GM19452 (cell line): ENCODE measurements around the gene ZKSCAN1.

Source experiments
- ATAC-seq: cut with Tn5 transposase; IDR thresholded peaks from one replicate; pipeline ENCODE4 v1.9.1; 2021; ENCODE audit not compliant: unreplicated experiment

ZKSCAN1 gene

DNA sequence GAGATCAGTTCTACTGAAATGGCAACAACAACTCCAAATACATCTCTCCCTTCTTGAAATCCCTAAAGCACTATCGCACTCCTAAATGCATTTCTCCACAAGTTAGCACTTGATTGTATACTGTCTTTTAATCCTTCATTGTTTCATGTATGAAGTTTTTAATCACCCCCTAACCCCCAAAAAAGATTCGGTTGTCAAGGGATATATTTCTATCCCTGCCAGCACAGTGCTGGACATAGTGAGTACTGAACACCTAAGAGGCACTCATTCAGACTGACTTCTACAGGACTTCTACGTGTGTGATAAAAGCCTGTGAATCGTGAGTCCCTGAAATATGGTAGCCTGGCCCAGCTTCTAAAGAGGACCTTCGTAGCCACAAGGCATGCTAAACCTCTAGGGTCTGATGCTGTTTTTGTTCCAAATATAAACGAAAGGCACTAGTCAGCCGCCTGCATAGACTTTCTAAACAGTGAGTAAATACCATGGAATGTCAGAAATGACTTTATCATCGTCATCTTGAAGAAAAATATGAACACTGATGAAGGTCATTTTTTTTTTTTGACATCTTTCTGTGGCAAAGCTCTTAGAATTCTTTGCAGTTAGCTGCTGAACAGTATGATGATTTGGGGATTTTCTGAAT is 19.6 kb downstream of the ZKSCAN1 start:
- no peak for ATAC-seq

DNA sequence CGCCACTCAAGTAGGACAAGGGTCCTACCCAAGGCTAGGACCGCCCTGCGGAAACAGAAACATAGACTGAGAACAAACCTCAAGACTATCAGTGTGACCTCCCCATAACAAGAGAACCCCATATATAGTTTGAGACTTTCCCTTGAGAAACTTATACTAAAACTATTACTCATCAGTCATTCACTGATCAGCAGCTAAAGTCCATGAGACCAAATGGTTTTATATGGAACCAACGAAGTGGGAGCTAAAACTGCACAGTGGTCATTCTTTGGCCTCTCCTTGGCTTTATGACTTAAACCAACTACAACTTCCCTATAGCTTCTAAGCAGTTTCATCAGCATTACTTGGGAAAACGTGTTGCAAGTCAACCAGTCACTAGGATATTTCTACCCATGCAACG is 20.5 kb downstream of the ZKSCAN1 start:
- ATAC-seq = no peak

DNA sequence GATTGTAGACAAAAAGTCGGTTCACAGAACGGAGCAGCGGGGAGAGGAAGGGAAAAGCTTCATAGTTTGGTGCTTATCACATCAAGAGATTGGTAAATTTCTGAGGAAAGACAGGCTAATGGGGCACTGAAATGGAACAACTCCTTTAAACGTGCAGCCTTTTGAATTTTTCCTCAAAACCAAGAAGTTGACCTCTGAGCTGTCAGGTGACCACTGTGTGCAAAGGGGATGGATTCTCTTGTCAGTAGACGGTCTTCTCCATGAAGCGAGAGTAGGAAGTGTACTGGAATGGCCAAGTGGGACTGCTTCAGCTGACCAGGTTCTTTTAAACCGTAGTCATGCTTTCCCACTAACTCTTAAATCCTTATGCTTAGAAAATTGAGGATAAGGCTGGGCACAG is 22.9 kb downstream of the ZKSCAN1 start:
- no peak for ATAC-seq

DNA sequence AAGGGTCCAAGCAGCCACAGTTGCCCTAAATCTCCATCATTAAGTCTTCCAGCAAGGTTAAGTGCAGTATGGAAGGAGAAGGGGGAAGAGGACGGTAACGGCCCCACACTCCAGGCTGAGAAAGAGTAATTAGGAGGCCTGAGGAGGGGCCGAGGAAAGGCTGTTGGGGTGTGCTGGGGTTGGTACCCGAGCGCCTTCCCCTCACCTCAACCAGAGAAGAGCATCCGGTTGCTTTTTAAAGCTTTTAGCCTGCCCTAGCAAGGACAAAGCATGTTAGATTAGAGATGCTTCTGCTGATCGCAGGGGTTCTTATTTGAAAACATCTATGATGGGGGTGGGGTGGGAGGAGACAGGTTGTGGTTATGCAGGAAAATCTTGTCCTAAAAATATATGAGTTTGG is 25.2 kb downstream of the ZKSCAN1 start:
- ATAC-seq = no peak

DNA sequence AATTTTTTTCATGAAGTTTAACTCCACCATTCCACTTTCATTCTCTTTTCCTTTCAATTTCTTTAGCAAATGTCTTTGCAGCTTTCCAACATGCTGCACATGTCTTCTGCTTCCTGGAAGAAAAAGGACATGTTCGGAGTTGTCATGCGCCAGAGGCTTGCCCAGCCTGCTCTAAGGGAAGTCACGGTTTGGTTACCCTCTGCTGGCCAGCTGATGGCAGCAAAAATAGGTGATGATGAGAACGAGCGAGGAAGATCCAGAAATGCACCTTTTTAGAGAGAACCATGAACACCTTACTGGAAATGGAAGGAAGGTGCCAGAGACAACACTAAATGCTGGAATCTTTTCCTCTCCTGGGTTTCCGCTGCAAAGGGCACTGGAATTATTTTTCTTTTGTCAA is 29.3 kb downstream of the ZKSCAN1 start:
- ATAC-seq = no peak

DNA sequence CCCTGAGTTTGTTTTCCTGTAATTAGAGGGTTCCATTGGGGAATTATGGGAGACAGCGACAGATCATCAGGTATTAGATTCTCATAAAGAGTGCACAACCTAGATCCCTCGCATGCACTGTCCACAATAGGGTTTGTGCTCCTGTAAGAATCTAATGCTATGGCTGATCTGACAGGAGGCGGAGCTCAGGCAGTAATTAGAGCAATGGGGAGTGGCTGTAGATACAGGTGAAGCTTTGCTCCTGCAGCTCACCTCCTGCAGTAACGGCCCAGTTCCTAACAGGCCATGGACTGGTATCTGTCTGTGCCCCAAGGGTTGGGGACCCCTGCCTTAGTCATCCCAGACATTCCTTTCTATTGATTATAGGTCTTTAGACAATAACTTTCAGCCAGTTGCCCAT is 33.3 kb downstream of the ZKSCAN1 start:
- ATAC-seq = no peak

DNA sequence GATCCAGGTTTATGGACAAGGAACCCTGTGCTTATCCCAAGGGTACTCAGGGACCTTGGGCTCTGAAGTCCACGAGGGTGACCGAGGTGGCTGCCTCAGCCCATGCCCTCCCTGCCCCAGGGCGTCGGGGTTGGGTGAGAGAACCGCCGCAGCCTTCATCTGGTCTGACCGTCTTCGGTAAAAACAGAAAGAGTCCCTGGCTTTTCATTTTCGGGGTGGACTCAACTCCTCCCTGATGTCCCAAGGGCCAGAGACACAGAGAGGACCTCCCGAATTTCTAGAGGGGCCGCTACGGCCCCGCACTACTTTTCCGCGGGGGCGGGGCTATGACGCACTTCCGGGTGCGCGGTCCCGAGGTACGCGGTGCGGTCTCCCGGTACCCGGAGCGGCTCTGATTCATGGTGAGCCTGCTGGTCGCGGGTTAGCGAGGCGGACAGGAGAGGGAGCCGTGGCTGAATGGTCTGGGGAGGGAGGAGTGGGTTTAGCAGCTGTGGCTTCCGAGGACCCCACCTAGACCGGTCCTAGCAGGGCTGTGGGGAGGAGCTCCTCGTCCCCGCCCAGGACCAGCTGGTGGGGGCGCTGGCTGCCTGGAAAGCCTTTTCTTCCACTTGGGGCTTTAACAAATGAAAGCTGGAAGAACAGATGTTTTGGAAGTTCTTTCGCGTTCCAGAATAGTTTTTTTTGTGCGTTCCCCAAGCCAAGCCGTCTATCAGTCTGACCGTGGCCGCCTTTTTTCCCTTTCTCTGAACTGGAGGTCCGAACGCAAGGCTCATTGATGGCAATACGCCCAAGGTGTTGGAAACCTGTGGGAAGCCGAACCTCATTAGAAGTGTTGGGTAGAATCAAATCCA is 34.3 kb downstream of the ZKSCAN1 start, which contains the start of gene ZSCAN21:
Gene ZSCAN21, plus strand, starts transcription at position 334 of the 851 bp plus-strand sequence. CDS start 7,233 bp downstream, outside the sequence.
- ATAC-seq = peak; percentile 88

DNA sequence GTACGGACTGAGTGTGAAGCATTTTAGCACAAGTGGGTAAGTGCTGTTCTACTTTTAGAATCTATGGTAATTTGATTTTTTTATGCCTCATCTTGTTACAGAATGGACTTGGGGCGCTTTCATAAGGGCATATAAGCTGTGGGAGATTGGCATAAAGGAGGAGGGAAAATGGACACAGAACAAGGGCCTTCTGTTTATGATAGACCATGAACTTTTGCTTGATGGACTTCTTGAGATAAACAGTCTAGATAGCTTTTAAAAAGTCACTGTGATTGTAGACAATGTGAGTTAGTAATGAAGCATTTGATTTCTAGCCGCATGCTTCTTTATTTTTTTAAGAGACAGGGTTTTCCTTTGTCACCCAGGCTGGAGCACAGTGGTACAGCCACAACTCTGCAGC is 36.2 kb downstream of the ZKSCAN1 start:
- no peak for ATAC-seq

DNA sequence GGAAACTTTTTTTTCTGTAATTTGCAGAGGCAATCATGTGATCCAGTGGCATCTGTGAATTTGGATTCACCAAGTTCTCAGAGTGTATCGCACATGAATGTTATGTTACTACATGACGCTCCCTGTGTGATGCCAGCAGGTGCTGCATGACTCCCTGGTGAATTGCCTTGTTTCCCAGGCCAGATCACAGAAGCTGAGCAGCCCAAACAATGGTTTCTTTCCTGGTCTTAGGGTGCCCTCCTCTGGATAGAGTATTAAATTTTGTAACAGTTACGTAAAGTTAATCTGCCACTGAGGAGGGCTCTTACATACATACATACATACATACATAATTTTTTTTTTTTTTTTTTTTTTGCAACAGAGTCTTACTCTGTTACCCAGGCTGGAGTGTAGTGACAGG is 37.8 kb downstream of the ZKSCAN1 start:
- ATAC-seq = no peak

DNA sequence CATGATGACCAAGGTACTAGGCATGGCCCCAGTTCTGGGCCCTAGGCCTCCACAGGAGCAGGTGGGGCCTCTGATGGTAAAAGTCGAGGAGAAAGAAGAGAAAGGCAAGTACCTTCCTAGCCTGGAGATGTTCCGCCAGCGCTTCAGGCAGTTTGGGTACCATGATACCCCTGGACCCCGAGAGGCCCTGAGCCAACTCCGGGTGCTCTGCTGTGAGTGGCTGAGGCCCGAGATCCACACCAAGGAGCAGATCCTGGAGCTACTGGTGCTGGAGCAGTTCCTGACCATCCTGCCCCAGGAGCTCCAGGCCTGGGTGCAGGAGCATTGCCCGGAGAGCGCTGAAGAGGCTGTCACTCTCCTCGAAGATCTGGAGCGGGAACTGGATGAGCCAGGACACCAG is 41.6 kb downstream of the ZKSCAN1 start:
- ATAC-seq = no peak

DNA sequence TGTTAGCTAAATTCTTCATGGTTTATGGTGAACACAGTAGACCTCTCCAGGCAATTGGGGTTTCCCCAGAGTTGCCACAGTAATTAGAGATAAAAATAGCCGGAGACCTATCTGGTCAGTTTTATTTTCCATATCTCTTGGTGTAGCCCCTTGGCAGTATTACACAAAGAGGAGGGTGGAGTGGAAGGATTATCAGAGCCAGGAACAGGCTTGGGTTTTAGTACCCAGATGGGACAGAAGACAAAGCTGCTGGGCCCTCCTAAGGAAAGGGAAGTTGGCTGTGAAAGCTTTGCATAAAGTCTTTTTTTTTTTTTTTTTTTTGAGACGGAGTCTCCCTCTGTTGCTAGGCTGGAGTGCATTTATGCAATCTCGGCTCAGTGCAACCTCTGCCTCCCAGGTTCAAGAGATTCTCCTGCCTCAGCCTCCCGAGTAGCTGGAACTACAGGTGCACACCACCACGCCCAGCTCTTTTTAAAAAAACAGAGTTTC is 43.9 kb downstream of the ZKSCAN1 start:
- ATAC-seq = no peak

DNA sequence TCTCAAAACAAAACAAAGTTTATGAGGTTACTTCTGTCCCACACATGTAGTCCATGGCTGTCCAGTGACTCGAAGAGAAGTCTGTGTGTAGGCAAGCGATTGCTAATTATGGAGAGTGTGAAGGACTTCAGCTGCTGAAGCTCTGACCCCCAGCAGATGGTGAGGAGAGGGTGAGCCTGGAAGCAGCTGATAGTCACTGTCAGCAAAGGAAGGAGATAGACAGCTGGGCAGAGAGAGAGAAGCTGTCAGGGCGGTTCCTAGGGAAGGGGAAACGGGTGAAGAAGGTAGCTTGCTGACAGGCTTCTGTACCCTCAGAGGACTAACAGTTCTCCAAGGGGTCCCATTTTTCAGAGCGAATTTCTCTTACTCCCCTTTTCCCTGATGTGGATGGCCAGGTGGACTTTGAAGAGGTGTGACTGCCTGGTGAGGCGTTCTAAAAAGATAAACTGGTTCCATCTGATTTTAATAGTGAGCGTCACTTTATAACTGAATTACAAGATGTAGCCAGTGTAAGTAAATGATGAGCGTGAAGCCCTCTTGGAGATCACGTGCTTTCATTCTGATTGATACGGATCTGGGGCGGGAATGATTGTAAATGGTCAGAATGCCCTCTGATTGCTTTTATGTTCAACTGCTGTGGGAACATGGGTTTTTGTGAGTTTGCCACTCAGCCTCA is 46.3 kb downstream of the ZKSCAN1 start:
- ATAC-seq = no peak

DNA sequence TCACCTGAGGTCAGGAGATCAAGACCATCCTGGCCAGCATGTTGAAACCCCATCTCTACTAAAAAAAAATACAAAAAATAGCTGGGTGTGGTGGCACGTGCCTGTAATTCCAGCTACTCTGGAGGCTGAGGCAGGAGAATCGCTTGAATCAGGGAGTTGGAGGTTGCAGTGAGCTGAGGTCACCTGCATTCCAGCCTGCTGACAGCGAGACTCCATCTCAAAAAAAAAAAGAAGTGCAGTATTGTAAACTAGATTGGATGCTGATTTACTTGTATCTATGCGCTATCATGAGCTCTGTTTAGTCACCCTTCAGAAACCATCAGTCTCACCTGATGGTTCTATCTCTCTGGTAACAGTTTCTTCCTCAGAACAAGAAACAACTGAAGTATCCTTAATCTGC is 48.0 kb downstream of the ZKSCAN1 start:
- no peak for ATAC-seq

DNA sequence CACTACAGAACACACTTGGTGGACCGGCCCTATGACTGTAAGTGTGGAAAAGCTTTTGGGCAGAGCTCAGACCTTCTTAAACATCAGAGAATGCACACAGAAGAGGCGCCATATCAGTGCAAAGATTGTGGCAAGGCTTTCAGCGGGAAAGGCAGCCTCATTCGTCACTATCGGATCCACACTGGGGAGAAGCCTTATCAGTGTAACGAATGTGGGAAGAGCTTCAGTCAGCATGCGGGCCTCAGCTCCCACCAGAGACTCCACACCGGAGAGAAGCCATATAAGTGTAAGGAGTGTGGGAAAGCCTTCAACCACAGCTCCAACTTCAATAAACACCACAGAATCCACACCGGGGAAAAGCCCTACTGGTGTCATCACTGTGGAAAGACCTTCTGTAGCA is 48.8 kb downstream of the ZKSCAN1 start:
- no peak for ATAC-seq

DNA sequence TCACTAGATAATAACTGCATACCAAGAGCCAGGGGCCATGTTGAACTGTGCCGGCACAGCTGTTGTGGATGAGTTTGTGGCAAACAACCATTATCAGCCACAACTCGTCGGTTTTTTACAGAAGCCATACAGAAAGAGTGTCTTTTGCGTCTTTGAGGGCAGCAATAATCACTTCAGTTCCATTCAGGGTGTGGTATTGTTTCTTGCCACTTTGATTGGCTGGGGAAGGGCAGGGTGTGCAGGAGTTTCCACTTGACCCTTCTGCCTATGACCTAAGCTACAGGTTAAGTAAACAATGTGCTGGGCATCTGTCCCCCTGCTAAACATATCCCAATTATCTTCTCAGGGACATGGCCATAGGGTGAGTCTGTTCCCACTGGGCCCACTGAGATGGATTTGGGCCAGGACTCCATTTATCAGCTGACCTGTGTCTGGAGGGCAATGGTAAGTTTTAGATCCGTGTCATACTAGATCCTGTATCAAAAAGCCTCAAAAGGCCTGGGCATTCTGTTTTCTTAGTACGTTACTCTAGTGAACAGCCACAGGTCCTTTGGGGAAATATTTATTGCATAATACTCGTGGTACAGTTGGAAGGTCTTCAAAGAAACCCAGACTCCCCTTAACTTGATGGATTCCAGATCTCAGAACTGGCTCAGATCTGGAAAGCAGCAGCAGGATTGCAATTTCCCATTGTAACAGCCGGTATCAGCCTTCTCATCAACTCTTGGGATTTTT is 50.2 kb downstream of the ZKSCAN1 start:
- no peak for ATAC-seq

DNA sequence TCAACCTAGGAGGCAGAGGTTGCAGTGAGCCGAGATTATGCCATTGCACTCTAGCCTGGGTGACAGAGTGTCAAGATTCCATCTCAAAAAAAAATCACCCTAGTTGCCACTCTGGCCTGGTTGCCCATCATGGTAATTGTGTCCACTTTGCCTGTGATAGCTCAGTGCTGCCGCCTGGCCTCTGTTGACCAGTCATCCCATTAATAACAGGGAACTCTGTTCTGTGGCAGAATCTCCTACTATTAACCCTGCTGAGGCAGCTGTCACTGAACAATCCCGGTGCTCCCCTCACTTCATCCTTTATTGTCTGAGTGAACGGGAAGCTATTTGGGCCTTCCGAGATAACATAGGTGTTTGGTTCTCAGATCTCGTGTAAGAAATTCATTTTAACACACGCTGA is 51.6 kb downstream of the ZKSCAN1 start:
- no peak for ATAC-seq

DNA sequence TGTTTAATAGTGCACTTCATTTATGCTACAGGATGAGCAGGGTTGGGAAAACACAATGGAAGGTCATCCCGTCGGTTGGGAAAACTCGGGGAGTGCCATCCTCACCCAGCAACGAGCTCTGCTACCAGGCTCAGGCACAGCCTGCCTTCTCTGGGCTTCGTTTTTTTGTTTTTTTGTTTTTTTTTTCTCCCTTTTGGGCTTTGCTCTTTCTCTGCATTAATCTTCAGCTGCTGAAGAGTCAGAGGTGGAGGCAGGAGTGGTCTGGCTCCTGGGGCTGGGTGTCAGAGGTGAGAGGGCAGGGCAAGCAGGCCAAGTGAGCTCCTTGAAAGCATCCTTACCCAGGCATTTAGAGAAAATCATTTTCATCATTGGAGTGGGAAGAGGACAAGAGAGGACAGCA is 54.6 kb downstream of the ZKSCAN1 start:
- no peak for ATAC-seq

DNA sequence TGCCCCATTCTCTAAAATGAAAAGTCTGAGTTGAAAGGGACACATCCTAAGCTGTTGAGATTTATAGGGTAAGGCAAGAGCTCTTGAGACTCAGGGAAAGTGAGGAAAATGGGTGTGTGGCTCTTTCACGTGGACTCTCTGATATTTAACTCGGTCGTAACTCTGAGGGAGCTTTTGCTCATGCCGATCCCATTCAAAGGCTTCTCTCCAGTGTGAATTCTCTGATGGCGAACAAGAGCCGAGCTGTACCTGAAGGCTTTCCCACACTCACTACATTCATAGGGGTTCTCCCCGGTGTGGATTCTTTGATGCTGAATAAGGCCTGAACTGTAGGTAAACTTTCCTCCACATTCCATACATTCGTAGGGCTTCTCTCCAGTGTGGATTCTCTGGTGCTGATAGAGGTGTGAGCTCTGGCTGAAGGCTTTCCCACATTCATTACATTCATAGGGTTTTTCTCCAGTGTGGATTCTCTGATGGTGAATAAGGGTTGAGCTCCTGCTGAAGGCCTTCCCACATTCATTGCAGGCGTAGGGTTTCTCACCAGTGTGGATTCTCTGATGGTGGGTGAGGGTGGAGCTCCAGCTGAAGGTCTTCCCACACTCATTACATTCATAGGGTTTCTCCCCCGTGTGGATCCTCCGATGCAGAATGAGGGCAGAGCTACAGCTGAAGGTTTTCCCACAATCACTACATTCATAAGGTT is 55.8 kb downstream of the ZKSCAN1 start:
- ATAC-seq = no peak

DNA sequence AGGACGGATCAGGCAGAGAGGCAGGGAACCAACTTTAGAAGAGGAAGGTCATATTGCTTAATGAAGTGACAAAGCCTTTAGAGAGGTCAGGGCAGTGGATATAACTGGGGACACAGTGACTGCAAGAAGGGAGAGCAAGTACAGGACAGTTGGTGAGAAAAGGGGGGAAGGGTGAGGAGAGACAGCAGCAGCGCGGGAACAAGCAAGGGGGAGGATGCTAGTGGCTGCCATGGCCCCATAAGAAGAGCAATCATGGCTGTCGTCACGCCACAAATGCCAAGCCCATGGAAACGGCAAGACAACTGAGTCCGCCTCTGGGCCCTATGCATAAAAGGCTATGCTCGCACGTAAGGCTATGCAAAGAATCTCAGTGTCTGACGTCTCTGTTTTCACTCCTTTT is 57.1 kb downstream of the ZKSCAN1 start:
- no peak for ATAC-seq

DNA sequence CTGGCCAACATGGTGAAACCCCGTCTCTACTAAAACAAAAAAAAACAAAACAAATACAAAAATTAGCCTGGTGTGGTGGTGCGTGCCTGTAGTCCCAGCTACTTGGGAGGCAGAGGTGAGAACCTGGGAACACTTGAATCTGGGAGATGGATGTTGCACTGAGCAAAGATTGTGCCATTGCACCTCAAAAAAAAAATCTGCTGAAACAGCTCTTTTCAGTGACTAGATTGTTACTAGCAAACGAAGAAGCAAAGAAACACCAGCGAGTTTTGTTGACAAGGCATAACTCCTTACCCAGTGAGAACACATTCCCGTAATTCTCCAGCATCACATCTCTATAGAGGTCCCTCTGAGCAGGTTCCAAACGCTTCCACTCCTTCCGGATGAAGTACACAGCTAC is 59.4 kb downstream of the ZKSCAN1 start:
- ATAC-seq = no peak

DNA sequence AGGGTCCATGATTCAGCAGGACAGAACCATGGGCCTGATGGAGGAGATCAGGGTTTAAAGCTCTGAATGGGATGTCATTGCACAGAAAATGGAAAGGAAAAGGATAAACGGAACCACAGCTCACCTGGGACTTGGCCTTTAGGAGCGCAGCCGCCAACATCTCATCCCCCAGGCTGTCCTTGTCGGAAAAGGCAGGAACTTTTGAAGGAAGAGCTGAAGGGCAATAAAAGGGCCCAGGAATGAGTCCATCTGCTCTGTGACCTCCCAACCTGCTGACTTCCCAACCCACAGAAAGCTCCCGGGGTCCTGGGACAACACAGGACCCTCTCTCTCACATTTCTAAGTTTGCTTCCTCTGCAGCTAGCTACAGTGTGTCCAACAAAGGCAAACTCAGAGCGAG is 60.0 kb downstream of the ZKSCAN1 start:
- no peak for ATAC-seq
